Measurements from ENCODE around the gene LGALS9B.
"Not testable (repeated sequence)": the region's sequence is repeated elsewhere in the genome, so short reads cannot be mapped to it uniquely, and the experiment has no call there.

Gene LGALS9B

DNA sequence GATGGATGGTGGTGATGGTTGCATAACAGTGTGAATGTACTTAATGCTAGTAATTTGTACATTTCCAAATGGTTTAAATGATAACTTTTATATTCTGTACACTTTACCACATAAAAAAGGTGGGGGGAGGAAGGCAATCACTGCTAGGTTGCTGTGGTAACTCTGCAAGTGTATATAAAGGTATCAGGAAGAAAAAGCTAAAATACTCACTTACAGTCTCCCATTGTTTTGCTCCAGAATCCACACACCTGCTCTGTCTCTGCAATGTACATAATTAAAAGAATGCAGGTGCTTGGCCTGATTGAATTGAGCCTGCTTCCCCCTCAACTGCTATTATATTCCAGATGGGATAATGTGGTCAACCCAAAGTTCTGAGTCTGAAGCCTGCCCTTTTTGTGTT is 6.7 kb upstream of the LGALS9B start:
- not testable (repeated sequence) for DNase-seq (ENCODE audit: low read depth); H3K4me3 ChIP-seq (ENCODE audit: low read depth, low read length)

GRCh38 chr17:20469946-20470345 is 2.6 kb upstream of the LGALS9B start:
- not testable (repeated sequence) for DNase-seq (ENCODE audit: low read depth)

DNA sequence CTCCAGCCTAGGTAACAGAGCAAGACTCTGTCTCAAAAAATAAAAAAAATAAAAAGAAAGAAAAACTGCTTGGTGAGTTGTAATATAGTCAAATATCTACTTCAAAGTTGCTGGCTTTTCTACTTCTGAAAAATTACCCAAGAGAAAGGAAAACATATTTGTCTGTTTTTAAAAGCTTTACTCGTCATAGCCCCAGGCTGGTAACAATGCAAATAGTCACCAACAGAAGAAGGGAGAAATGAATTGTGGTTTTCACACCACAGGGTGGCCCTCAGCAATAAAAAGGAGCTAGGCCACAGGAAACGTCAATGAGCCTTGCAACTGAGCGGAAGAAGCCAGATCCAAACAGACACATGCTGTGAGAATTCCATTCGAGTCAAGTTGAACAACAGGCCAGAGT is 1.8 kb upstream of the LGALS9B start:
- DNase-seq (ENCODE audit: low read depth); H3K4me3 ChIP-seq (ENCODE audit: low read depth, low read length): not testable (repeated sequence)

More at GRCh38 chr17:20469946-20470345, 2.6 kb upstream of the LGALS9B start:
- H3K4me3 ChIP-seq (ENCODE audit: low read depth, low read length), result not testable (repeated sequence)

DNA sequence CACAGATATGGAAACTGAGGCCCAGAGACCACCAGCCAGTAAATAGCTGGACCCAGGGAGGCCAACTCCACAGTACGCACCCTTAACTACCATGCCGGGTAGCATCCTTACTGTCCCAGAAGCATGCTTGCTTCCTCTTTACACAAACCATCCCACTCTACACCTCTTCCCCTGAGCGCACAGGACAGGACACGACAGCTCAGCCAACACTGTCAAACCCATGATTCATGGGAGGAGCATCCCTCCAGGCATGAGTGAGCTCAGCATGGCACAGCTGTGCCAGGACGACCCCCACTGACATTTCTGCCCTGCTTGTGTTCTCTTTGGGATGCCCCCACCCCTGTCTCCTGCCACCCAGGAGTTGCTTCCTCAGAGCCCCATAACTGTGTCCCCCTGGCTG is 340 bp downstream of the LGALS9B start:
- peak; percentile 30 for DNase-seq (ENCODE audit: low read depth)

GRCh38 chr17:20466553-20466952 is 786 bp downstream of the LGALS9B start:
- H3K4me3 ChIP-seq (ENCODE audit: low read depth, low read length); DNase-seq (ENCODE audit: low read depth): not testable (repeated sequence)

More for the DNA sequence above, 340 bp downstream of the LGALS9B start:
- H3K4me3 ChIP-seq (ENCODE audit: low read depth, low read length), result not testable (repeated sequence)

DNA sequence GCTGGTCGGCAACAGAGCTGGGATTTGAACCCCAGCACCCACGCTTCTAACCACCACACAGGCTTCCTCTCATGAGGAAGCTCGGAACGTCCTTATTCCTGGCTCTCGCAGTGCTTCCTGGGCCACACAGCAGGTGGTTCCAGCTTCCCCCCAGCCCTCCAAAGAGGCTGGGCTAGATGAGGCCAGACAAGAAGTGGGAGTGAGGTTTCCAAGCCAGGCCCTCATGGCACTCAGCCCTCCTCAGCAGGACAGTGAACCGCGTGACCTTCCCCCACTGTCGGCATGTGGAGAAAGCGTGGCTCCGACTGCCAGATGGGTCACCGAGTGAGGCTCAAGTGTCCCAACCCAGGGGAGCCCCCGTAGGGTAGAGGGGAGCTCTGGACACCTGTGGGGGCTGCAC is 1.8 kb downstream of the LGALS9B start:
- DNase-seq (ENCODE audit: low read depth), result not testable (repeated sequence)

DNA sequence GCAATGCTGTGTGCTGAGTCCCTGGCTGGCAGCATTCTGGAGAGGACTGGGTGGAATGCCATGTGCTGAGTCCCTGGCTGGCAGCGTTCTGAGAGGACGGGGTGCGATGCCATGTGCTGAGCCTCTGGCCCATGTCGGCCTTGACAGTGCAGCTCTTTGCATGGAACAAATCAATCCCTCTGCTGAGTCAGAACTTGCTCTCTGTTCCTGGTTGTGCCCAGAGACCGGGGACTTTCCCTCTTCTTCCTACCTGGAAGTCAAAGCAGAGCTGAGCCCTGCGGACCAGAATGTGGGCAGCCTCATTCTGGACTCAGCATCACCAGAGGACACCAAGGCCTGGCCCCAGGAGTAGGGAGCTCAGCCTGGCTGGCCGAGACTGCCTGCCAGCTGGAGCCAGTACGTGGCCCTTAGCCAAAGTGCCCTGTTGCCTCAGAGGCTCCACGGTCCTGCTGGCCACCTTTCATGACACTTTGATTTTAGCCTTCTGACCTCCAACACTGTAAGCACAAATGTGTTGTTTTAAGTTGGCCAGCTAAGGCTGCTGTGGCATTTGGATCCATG is 2.4 kb downstream of the LGALS9B start:
- not testable (repeated sequence) for H3K4me3 ChIP-seq (ENCODE audit: low read depth, low read length); DNase-seq (ENCODE audit: low read depth)

More for the DNA sequence above, 1.8 kb downstream of the LGALS9B start:
- H3K4me3 ChIP-seq (ENCODE audit: low read depth, low read length), result not testable (repeated sequence)

GRCh38 chr17:20462158-20462557 is 5.2 kb downstream of the LGALS9B start:
- not testable (repeated sequence) for H3K4me3 ChIP-seq (ENCODE audit: low read depth, low read length); DNase-seq (ENCODE audit: low read depth)

GRCh38 chr17:20457848-20458381 is 9.4 kb downstream of the LGALS9B start:
- DNase-seq (ENCODE audit: low read depth); H3K4me3 ChIP-seq (ENCODE audit: low read depth, low read length): not testable (repeated sequence)

DNA sequence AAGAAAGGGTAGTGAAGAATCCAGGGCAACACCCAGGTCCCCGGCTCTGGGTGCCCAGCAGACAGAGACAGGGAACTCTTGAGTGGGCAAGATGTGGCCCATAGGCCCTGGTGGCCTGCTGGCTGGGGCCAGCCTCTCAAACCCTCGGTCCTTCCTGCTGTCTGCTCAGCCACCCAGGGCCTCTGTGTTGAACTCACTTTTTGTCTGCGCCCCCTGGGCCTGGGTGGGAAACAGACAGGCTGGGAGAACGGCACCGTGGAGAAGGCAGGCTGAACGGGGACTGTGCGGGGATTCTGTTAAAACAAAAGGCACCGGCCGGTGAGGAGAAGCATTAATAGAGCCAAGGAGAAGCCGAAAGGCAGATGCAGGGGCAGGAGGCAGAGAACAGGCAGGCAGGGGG is 12.2 kb downstream of the LGALS9B start:
- not testable (repeated sequence) for H3K4me3 ChIP-seq (ENCODE audit: low read depth, low read length); DNase-seq (ENCODE audit: low read depth)

GRCh38 chr17:20453820-20454434 is 13.4 kb downstream of the LGALS9B start:
- H3K4me3 ChIP-seq (ENCODE audit: low read depth, low read length); DNase-seq (ENCODE audit: low read depth): not testable (repeated sequence)

GRCh38 chr17:20450852-20451251 is 16.5 kb downstream of the LGALS9B start:
- not testable (repeated sequence) for DNase-seq (ENCODE audit: low read depth); H3K4me3 ChIP-seq (ENCODE audit: low read depth, low read length)

GRCh38 chr17:20447534-20448321 is 19.6 kb downstream of the LGALS9B start:
- DNase-seq (ENCODE audit: low read depth), result not testable (repeated sequence)

DNA sequence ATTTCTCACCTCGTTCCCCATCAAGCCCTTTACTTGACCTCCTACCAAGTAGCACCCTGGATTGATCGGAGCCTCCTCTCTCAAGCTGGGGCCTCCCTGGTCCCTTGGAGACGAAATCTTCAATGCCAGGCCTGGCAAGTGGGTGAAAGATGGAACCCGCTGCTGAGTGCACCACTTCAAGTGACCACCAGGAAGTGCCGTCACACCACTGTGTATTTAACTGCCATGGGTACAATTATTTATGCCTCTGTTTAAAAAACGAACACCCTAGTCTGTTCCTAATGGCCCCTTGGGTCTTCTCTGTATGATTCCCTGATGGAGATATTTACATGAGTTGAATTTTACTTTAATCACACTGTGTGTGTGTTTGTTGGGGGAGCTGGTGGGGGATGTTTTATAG is 20.4 kb downstream of the LGALS9B start:
- peak; percentile 12 for DNase-seq (ENCODE audit: low read depth)
- not testable (repeated sequence) for H3K4me3 ChIP-seq (ENCODE audit: low read depth, low read length)
- peak; percentile 28 for TF ChIP-seq CTCF (IDR thresholded peaks at IDR 0.05; ENCODE audit: low read depth, low read length)

More at GRCh38 chr17:20447534-20448321, 19.6 kb downstream of the LGALS9B start:
- H3K4me3 ChIP-seq (ENCODE audit: low read depth, low read length), result not testable (repeated sequence)

- H3K4me3 ChIP-seq (ENCODE audit: low read depth, low read length); DNase-seq (ENCODE audit: low read depth): not testable (repeated sequence)
These were observed 22.6 kb downstream of the LGALS9B start for GRCh38 chr17:20444581-20445236.

DNA sequence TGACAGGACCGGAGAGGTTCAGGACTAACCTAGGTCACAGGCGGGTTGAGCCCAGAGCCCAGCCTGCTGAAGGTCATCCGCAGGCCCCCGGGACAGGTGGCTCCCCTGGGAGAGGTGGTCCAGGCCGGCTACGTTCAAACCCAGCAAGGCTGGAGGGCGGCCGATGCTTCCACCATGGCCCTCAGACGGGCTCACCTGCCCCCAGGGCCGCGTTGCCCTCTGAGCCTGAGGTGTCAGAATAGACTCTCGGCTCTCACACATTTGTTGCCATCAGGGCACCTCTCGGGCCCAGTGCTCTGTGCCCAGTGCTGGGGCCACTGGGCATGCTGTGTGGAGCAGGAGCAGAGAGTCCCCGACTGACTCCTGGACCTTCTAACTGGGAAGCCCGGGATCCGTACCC is 23.2 kb downstream of the LGALS9B start:
- not testable (repeated sequence) for H3K4me3 ChIP-seq (ENCODE audit: low read depth, low read length); DNase-seq (ENCODE audit: low read depth)

DNA sequence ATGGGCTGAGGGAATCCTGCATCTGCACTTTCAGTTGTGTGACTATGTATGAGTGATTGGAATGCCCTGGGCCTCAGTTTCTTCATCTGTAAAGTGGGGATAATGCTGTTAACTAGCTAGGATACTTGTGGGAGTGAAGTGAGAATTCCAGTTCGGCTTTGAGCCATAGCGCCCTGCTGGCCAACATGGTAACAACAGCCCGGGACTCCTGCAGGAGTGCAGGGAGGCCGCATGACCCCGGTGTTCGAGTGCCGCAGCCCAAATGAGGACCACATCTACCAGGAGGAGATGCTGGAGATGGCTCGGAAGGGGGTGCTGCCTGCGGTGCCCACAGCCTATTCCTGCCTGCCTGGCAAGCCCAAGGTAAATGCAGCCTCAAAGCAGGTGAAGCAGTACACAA is 23.7 kb downstream of the LGALS9B start:
- DNase-seq (ENCODE audit: low read depth); H3K4me3 ChIP-seq (ENCODE audit: low read depth, low read length): not testable (repeated sequence)

- peak; percentile 19 for DNase-seq (ENCODE audit: low read depth)
- H3K4me3 ChIP-seq (ENCODE audit: low read depth, low read length), result not testable (repeated sequence)
These were observed 26.7 kb downstream of the LGALS9B start for GRCh38 chr17:20440665-20441064.

Measured in NB4 (cell line).